Osteocyte (in vitro differentiated cells): Measurements from ENCODE around the gene CLPTM1. TPM values are rescaled to one million over a fixed set of nuclear protein-coding genes. Genes with fewer than 3 reads are reported as not detected.

Experiments
- DNase-seq: peaks from one replicate; pipeline ENCODE4 v3.0.0; 2021; ENCODE audit warnings: mixed read lengths; ENCODE audit not compliant: unreplicated experiment; ENCODE audit errors: extremely low spot score
- H3K27ac Mint-ChIP-seq: one replicate; pipeline ENCODE4 v1.8.0; 2021; ENCODE audit warnings: mild to moderate bottlenecking, mixed read lengths; ENCODE audit not compliant: unreplicated experiment
- H3K27me3 Mint-ChIP-seq: one replicate; pipeline ENCODE4 v1.8.0; 2021; ENCODE audit warnings: mixed read lengths; ENCODE audit not compliant: unreplicated experiment
- H3K36me3 Mint-ChIP-seq: one replicate; pipeline ENCODE4 v1.8.0; 2021; ENCODE audit warnings: mixed read lengths; ENCODE audit not compliant: unreplicated experiment
- H3K4me1 Mint-ChIP-seq: one replicate; pipeline ENCODE4 v1.8.0; 2021; ENCODE audit warnings: mixed read lengths; ENCODE audit not compliant: unreplicated experiment
- H3K4me3 Mint-ChIP-seq: one replicate; pipeline ENCODE4 v1.8.0; 2021; ENCODE audit warnings: mild to moderate bottlenecking, moderate library complexity, mixed read lengths; ENCODE audit not compliant: unreplicated experiment
- H3K9me3 Mint-ChIP-seq: one replicate; pipeline ENCODE4 v1.8.0; 2021; ENCODE audit warnings: mixed read lengths; ENCODE audit not compliant: unreplicated experiment
- total RNA-seq: library from RNA; stranded (reverse); gene quantifications from 2 replicates; pipeline ENCODE4 v1.2.1, GENCODE V29; 2021
- TF ChIP-seq, protein P1 (sequence below): fragments of 200-600 bp; sonication (generic); IDR thresholded peaks from 2 replicates; pipeline ENCODE4 v1.5.0; 2021; ENCODE audit warnings: antibody characterized with exemption, mild to moderate bottlenecking, moderate library complexity

Gene CLPTM1
- total RNA-seq, 1 donor from 2014 or later, result 124 TPM

DNA sequence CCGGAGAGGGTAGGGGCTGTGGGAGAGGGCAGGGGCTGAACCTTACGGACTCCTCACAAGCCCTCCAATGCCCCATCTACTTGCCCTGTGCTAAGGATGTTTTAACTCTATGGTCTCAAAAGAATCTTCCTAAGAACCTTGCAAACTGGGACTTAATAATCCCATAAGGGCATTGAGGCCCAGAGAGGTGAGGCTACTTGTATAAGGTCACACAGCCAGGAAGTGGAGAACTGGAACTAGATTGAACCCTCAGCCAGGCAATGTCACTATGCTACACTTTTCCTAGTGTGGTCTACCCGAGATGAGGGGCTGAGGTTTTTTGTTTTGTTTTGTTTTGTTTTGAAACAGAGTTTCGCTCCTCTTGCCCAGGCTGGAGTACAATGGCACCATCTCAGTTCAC is 23.6 kb upstream of the CLPTM1 start:
- TF ChIP-seq, protein P1, sequence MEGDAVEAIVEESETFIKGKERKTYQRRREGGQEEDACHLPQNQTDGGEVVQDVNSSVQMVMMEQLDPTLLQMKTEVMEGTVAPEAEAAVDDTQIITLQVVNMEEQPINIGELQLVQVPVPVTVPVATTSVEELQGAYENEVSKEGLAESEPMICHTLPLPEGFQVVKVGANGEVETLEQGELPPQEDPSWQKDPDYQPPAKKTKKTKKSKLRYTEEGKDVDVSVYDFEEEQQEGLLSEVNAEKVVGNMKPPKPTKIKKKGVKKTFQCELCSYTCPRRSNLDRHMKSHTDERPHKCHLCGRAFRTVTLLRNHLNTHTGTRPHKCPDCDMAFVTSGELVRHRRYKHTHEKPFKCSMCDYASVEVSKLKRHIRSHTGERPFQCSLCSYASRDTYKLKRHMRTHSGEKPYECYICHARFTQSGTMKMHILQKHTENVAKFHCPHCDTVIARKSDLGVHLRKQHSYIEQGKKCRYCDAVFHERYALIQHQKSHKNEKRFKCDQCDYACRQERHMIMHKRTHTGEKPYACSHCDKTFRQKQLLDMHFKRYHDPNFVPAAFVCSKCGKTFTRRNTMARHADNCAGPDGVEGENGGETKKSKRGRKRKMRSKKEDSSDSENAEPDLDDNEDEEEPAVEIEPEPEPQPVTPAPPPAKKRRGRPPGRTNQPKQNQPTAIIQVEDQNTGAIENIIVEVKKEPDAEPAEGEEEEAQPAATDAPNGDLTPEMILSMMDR, result no peak
- no peaks in the 10 kb centered on the region for H3K9me3 Mint-ChIP-seq
- DNase-seq, result no peak
- H3K4me3 Mint-ChIP-seq, result no peak overlapping the region
- peaks cover 15% of the 10 kb centered on the region for H3K4me1 Mint-ChIP-seq
- peaks cover 5% of the 10 kb centered on the region for H3K27me3 Mint-ChIP-seq
- H3K36me3 Mint-ChIP-seq, result no peaks in the 10 kb centered on the region
- no peak overlapping the region for H3K27ac Mint-ChIP-seq

DNA sequence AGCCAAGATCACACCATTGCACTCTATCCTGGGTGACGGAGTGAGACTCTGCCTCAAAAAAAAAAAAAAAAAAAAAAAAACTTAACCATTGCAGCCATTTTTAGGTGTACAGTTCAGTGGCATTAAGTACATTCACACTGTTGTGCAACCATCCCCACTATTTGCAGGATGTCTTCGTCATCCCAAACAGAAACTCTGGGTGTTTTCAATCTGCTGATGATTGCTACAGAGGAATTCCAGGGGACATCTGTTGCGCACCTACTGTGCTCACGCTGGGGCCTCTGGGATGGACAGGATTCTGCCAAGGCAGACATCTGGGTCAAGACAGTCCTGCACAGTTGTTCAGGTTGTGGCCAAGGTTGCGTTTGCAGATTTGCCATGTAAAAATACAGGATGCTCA is 15.5 kb upstream of the CLPTM1 start:
- H3K9me3 Mint-ChIP-seq, result no peaks in the 10 kb centered on the region
- TF ChIP-seq, protein P1, result no peak
- no peaks in the 10 kb centered on the region for H3K27me3 Mint-ChIP-seq

DNA sequence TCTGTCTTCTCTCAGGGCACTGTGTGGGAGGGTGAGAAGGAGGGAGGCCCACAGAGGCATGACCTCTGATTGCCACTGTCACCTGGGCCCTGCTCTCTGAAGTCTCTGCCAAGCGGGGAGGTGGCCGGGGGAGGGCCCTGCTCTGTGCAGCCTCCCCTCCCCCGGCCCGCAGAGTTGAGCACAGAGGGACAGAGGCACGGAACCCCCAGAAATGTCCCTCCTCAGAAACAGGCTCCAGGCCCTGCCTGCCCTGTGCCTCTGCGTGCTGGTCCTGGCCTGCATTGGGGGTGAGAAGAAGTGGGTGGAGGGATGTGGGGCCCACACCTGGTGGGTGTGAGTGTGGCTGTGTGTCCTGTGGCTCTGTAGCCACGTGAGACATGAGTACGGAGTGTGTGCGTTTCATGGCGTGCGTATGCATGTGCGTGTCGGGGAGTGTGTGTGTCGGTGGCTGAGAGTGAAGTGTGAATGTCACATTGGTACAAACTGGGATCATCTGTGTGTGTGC is 13.1 kb upstream of the CLPTM1 start, which contains the start of gene APOC4:
TSS of gene APOC4 (plus strand) at position 171 of the 505 bp plus-strand sequence. CDS start at position 212, 41 bp downstream.
- Mint-ChIP-seq H3K4me1 (no peaks in the 10 kb centered on the region), H3K27ac (no peak within 1 kb of the TSS), H3K4me3 (no peak within 1 kb of the TSS), H3K27me3 (no peaks in the 10 kb centered on the region), H3K9me3 (no peaks in the 10 kb centered on the region), H3K36me3 (no peaks in the 10 kb centered on the region)
- DNase-seq, result no peak
- TF ChIP-seq, protein P1, result no peak

More for the DNA sequence above, 15.5 kb upstream of the CLPTM1 start:
- Mint-ChIP-seq H3K27ac (no peak overlapping the region), H3K4me1 (no peaks in the 10 kb centered on the region), H3K4me3 (no peak overlapping the region), H3K36me3 (no peaks in the 10 kb centered on the region)
- no peak for DNase-seq

GRCh38 chr19:44943801-44944249 is 11.4 kb upstream of the CLPTM1 start:
- H3K4me3 Mint-ChIP-seq, result no peak overlapping the region
- H3K27ac Mint-ChIP-seq, result no peak overlapping the region

DNA sequence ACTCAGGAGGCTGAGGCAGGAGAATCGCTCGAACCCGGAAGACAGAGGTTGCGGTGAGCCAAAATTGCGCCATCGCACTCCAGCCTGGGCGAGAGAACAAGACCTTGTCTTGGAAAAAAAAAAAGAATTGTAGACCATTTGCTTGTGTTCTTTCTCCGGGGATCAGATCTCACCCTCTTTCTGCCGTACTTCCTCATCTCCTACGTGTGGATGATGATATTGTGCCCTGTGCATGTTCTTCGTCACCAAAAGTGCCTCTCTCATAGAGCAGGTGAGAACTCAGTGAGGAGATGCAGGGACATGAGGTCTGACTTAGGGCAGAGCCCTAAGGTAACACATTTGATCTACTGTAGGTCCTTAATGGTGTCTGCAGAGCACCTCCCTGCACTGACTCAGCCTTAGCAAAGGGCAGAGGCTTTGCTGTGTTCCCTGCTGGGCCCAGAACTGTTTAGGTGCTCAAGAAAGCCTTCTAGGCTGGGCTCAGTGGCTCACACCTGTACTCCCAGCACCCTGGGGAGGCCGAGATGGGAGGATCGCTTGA is 8.1 kb upstream of the CLPTM1 start:
- H3K36me3 Mint-ChIP-seq, result no peaks in the 10 kb centered on the region
- H3K27me3 Mint-ChIP-seq, result no peaks in the 10 kb centered on the region
- no peak overlapping the region for H3K4me3 Mint-ChIP-seq
- H3K27ac Mint-ChIP-seq, result no peak overlapping the region
- H3K4me1 Mint-ChIP-seq, result peaks cover 8% of the 10 kb centered on the region
- DNase-seq, result no peak
- TF ChIP-seq, protein P1, result no peak
- H3K9me3 Mint-ChIP-seq, result no peaks in the 10 kb centered on the region

More at GRCh38 chr19:44943801-44944249, 11.4 kb upstream of the CLPTM1 start:
- H3K4me1 Mint-ChIP-seq, result no peaks in the 10 kb centered on the region
- DNase-seq, result no peak
- no peaks in the 10 kb centered on the region for H3K36me3 Mint-ChIP-seq
- H3K27me3 Mint-ChIP-seq, result no peaks in the 10 kb centered on the region
- TF ChIP-seq, protein P1, result no peak
- no peaks in the 10 kb centered on the region for H3K9me3 Mint-ChIP-seq
